HUES6 (cell line): Measurements from ENCODE around the gene IDUA.

Experiments
- H3K27ac ChIP-seq: 2 replicates; pipeline ENCODE4 v1.7.0; 2013; ENCODE audit warnings: low read depth, mild to moderate bottlenecking, low read length, inconsistent platforms
- H3K27me3 ChIP-seq: 2 replicates; pipeline ENCODE4 v1.6.1; 2013; ENCODE audit warnings: low read length; ENCODE audit not compliant: control insufficient read depth, insufficient read depth
- H3K36me3 ChIP-seq: 2 replicates; pipeline ENCODE4 v1.6.1; 2013; ENCODE audit warnings: low read length; ENCODE audit not compliant: control insufficient read depth, insufficient read depth
- H3K4me1 ChIP-seq: 2 replicates; pipeline ENCODE4 v1.6.1; 2013; ENCODE audit warnings: low read length; ENCODE audit not compliant: control insufficient read depth, insufficient read depth
- H3K4me3 ChIP-seq: 2 replicates; pipeline ENCODE4 v1.5.1; 2013; ENCODE audit warnings: low read depth, low read length
- H3K9ac ChIP-seq: one replicate; pipeline ENCODE4 v1.6.1; 2013; ENCODE audit warnings: mild to moderate bottlenecking, low read length
- H3K9me3 ChIP-seq: 2 replicates; pipeline ENCODE4 v1.6.1; 2013; ENCODE audit warnings: low read depth, low read length; ENCODE audit not compliant: control insufficient read depth, insufficient read depth

IDUA gene

GRCh38 chr4:1031956-1032795, 45.3 kb downstream of the IDUA start:
- H3K9me3 ChIP-seq = no peaks in the 10 kb centered on the region
- no peaks in the 10 kb centered on the region; the same call in 1 of the 2 replicates for H3K27me3 ChIP-seq
- H3K9ac ChIP-seq = no peak overlapping the region
- peaks cover 19% of the 10 kb centered on the region; the same call in 1 of the 2 replicates for H3K4me1 ChIP-seq
- H3K36me3 ChIP-seq = no peaks in the 10 kb centered on the region
- no peak overlapping the region for H3K27ac ChIP-seq
- no peak overlapping the region for H3K4me3 ChIP-seq

GRCh38 chr4:1032861-1033260, 46.0 kb downstream of the IDUA start:
- Histone ChIP-seq H3K4me1 (peaks cover 15% of the 10 kb centered on the region; the same call in 1 of the 2 replicates), H3K9me3 (no peaks in the 10 kb centered on the region), H3K36me3 (no peaks in the 10 kb centered on the region), H3K27me3 (no peaks in the 10 kb centered on the region; the same call in 1 of the 2 replicates), H3K27ac (no peak overlapping the region), H3K4me3 (no peak overlapping the region), H3K9ac (no peak overlapping the region)

GRCh38 chr4:1033840-1034551, 47.2 kb downstream of the IDUA start:
- H3K27ac ChIP-seq = no peak overlapping the region
- H3K4me3 ChIP-seq = no peak overlapping the region
- no peaks in the 10 kb centered on the region; the same call in 1 of the 2 replicates for H3K27me3 ChIP-seq
- no peak overlapping the region for H3K9ac ChIP-seq
- no peaks in the 10 kb centered on the region for H3K9me3 ChIP-seq
- no peaks in the 10 kb centered on the region for H3K36me3 ChIP-seq
- peaks cover 13% of the 10 kb centered on the region; the same call in 1 of the 2 replicates for H3K4me1 ChIP-seq

GRCh38 chr4:1035510-1035909, 48.7 kb downstream of the IDUA start:
- Histone ChIP-seq H3K9ac (no peak overlapping the region), H3K27ac (no peak overlapping the region), H3K4me3 (no peak overlapping the region), H3K36me3 (no peaks in the 10 kb centered on the region), H3K9me3 (no peaks in the 10 kb centered on the region), H3K27me3 (no peaks in the 10 kb centered on the region; the same call in 1 of the 2 replicates), H3K4me1 (peaks cover 17% of the 10 kb centered on the region)

DNA sequence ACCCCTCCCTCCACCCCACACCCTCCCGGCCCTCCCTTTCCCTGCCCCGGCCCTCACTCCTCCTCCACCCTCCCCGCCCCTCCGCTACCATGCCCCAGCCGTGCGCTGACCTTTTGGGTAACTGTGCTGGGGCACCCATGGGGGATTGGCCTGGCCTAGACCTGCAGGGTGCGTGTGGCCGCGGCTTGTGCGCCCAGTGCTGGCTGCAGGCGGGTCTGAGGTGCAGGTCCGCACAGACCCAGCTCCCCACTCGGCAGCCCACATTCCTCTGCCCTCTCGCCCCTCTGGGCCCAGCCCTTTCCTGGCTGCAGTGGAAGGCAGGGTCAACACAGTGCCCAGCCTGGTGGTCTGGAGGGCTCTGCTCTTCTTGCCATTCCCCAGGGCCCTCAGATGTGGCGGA, 49.3 kb downstream of the IDUA start:
- Histone ChIP-seq H3K27me3 (no peaks in the 10 kb centered on the region; the same call in 1 of the 2 replicates), H3K4me1 (peaks cover 15% of the 10 kb centered on the region)

GRCh38 chr4:1036976-1037810, 50.3 kb downstream of the IDUA start:
- Histone ChIP-seq H3K9ac (no peak overlapping the region), H3K27ac (no peak overlapping the region)

More for the DNA sequence above, 49.3 kb downstream of the IDUA start:
- Histone ChIP-seq H3K36me3 (no peaks in the 10 kb centered on the region), H3K4me3 (no peak overlapping the region), H3K9me3 (no peaks in the 10 kb centered on the region), H3K9ac (no peak overlapping the region), H3K27ac (no peak overlapping the region)

DNA sequence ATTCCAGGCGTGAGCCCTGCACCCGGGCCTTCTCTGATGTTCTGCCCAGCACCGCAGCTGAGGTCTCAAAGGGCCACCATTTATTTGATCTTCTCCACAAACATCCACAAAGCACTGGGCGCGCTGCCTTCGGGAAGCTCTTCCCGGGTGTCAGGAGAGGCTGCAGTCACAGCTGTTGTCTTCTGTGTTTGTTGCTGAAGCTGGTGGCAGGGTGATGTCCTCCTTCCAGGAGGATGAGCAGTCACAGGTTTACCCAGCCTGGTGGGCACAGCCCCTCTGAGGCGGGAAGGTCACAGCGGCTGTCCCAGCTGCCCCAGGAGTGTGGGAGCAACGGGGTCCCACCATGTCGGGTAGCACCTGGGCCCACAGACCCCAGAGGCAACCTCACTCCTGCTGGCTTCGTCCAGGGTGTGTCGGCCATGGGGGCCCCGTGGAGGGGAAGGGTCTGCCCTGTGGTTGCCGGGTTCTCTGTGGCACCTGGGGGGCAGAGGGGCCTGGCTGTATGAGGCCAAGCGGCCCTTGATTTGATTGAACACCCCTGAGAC, 52.2 kb downstream of the IDUA start:
- Histone ChIP-seq H3K9ac (no peak overlapping the region), H3K4me3 (no peak overlapping the region), H3K36me3 (no peaks in the 10 kb centered on the region), H3K9me3 (no peaks in the 10 kb centered on the region), H3K27ac (no peak overlapping the region), H3K27me3 (peaks cover 2% of the 10 kb centered on the region), H3K4me1 (peaks cover 33% of the 10 kb centered on the region)

More at GRCh38 chr4:1036976-1037810, 50.3 kb downstream of the IDUA start:
- Histone ChIP-seq H3K27me3 (no peaks in the 10 kb centered on the region; the same call in 1 of the 2 replicates), H3K36me3 (no peaks in the 10 kb centered on the region), H3K9me3 (no peaks in the 10 kb centered on the region), H3K4me1 (peaks cover 24% of the 10 kb centered on the region), H3K4me3 (no peak overlapping the region)

- H3K9me3 ChIP-seq = no peaks in the 10 kb centered on the region
- H3K27ac ChIP-seq = no peak overlapping the region
- peaks cover 9% of the 10 kb centered on the region for H3K27me3 ChIP-seq
- no peak overlapping the region for H3K9ac ChIP-seq
- H3K4me1 ChIP-seq = peaks cover 40% of the 10 kb centered on the region
- H3K4me3 ChIP-seq = no peak overlapping the region
- H3K36me3 ChIP-seq = no peaks in the 10 kb centered on the region
Measured at GRCh38 chr4:1039493-1040343, 52.9 kb downstream of the IDUA start.

DNA sequence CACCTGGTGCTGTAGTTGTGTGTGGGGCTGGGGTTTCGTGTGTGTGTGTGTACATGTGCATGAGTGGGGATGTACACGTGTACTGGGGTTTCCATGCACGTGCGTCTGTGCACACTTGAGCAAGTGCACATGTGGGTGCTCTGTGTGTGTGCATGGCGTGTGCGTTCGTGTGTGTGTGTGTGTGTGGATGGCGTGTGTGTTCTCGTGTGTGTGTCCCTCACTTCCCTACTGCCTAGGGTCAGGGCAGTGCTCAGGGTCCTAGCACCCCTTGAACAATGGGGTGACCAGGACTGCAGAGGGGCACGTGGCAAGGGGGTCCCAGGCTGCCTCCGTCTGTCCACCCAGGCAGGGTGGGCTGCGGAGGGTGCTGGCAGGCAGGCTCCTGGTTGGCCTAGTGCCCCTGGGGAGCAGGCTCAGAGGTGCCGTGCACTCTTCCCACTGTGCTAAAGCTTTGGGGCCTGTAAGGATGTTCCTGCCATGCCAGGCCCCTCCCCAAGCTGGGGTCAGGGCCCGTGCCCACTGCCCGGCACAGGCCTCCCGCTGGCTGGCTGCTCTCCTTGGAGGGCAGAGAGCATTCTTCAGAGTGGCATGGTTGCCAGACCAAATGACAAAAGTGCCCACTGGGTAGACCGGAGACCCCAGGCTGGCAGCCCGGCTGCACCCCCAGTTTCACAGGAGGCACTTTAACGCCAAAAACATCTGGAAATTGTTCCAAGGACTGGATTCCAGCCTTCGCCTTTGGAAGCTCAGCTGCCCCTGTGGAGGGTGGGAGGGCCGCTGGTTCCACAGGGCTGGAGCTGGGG, 53.7 kb downstream of the IDUA start:
- Histone ChIP-seq H3K36me3 (no peaks in the 10 kb centered on the region), H3K27ac (no peak overlapping the region), H3K9me3 (no peaks in the 10 kb centered on the region), H3K4me1 (peaks cover 48% of the 10 kb centered on the region), H3K27me3 (peaks cover 17% of the 10 kb centered on the region), H3K4me3 (no peak overlapping the region), H3K9ac (no peak overlapping the region)
